ENCODE measurements around the gene RIMS3.
"Not testable (repeated sequence)": the region's sequence is repeated elsewhere in the genome, so short reads cannot be mapped to it uniquely, and the experiment has no call there.

The RIMS3 gene

GRCh38 chr1:40593449-40594186 is 71.9 kb downstream of the RIMS3 start:
- DNase-seq = peak; percentile 9
- peak; percentile 69 for ATAC-seq

GRCh38 chr1:40592107-40592803 is 73.2 kb downstream of the RIMS3 start:
- no peak for ATAC-seq
- DNase-seq = no peak

DNA sequence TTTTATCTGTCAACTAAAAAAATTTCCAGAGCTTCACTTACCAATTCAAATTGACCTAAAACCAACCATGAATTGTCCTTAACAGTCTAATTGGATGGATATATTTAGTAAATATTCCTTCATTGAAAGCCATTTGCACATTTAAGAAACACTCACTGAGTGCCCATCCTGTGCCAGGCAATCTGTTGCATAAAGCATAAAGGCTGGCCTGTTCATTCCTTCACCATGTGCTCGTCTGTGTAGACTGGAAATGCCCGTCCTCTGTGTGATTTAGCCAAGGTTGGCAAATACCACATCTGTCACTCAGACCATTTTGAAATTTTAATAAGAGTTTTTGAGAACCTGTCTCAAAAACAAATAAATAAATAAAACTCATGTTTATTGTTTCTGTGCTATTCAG is 76.9 kb downstream of the RIMS3 start:
- no peak for ATAC-seq

DNA sequence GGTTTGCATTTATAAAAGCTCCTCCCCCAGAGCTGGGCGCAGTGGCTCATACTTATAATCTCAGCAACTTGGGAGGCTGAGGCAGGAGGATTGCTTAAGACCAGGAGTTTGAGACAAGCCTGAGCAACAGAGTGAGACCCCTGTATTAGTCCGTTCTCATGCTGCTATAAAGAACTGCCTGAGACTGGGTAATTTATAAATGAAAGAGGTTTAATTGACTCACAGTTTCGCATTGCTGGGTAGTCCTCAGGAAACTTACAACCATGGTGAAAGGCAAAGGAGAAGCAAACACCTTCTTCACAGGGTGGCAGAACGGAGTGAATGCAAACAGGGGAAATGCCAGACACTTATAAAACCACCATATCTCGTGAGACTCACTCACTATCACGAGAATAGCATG is 81.5 kb downstream of the RIMS3 start:
- DNase-seq (no peak), ATAC-seq (peak; percentile 60)

More for the DNA sequence above, 76.9 kb downstream of the RIMS3 start:
- DNase-seq = no peak

DNA sequence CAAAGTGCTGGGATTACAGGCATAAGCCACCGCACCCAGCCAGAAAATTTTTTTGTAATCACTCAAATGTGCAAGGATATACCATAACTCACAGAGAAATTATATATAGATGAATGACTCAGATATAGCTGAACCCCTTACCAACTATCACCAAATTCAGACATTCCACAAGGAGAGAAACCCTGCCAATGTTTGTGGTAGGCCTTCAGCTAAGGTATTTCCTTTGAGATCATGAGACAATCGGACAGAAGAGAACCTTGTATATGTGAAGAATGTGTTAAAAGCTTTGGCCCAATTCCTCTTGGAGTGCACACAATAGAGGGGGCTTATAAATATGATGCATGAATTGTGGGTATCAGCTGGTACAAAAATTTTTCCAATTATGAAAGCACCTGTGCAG is 83.4 kb downstream of the RIMS3 start:
- no peak for DNase-seq
- ATAC-seq = no peak

- DNase-seq = no peak
- ATAC-seq = no peak
Observed at GRCh38 chr1:40575336-40575735, 90.1 kb downstream of the RIMS3 start.

DNA sequence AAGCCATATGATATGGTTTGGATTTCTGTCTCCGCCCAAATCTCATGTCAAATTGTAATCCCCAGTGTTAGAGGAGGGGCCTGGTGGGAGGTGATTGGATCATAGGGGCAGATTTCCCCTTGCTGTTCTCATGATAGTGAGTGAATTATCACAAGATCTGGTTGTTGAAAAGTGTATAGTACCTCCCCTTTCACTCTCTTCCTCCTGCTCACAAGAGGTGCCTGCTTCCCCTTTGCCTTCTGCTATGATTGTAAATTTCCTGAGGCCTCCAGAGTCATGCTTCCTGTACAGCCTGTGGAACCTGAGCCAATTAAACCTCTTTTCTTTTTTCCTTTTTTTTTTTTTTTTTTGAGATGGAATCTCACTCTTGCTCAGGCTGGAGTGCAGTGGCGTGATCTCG is 90.7 kb downstream of the RIMS3 start:
- not testable (repeated sequence) for DNase-seq, ATAC-seq
